ENCODE measurements around the gene SMYD3.

Gene SMYD3

DNA sequence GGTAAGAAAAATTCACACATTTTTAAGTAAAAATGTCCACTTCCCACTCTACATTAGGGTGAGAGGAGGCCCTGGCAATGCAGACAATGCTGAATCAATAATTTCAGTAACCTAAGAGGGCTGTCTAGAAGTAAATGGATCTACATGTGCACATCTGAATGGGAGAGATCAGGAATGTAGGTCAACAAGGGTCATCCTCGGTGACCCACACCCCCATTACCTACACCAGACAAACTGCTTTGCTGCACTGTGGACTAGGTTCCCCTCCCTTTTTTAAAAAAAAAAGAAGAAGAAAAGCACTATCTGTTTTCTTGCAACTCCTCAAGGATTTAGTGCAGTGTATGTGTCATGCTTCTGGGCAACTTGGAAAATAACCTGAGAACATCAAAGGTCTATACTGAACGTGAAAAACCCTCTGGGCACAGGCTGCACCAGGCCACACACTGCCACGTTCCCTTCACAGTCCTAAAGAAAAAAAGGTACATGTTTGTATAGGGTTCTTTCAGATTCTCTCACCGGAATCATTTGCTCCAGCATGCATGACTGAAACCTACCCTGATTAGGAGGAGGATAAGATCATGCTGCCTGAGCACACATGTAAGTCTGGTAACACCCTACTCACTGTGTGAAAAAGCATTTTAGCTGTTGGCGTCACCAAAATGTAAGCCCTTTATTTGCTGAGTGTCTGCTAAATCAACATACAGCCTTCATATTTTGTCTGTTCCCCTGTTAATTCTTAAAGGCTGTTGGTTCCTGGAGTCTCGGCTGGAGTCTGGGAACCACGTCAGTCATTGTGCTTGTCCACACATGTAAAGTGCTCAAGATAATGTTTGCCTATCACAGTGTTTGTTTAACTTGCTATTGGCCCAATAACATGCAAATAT lies 341.0 kb downstream of the SMYD3 start:
- Mint-ChIP-seq H3K36me3 (ENCODE audit: low read depth) (no peaks in the 10 kb centered on the region), H3K27ac (no peak overlapping the region), H3K9me3 (no peaks in the 10 kb centered on the region), H3K4me1 (ENCODE audit: low read depth) (no peaks in the 10 kb centered on the region), H3K4me3 (no peak overlapping the region), H3K27me3 (no peaks in the 10 kb centered on the region)

DNA sequence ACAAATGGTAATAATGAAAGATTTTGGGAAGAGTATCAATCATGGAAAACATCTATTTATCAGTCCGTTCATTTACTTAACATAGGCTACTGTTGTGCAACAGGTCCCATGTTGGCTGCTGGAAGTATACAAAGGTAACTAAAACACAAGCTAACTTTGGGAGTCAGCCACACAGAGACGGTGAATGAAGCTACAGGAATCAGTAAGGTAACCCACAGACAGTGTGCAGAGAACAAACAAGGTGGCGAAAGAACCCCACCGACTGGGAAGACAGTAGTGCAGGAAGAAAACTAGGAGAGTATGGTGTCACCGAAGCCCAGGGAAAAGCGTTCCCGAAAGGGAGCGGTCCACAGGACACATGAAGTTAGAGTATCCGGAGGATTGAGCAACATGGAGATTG lies 342.3 kb downstream of the SMYD3 start:
- Mint-ChIP-seq H3K4me1 (ENCODE audit: low read depth) (no peaks in the 10 kb centered on the region), H3K9me3 (no peaks in the 10 kb centered on the region), H3K4me3 (no peak overlapping the region), H3K27ac (no peak overlapping the region), H3K36me3 (ENCODE audit: low read depth) (no peaks in the 10 kb centered on the region), H3K27me3 (no peaks in the 10 kb centered on the region)

GRCh38 chr1:246162560-246162959 lies 344.5 kb downstream of the SMYD3 start:
- no peaks in the 10 kb centered on the region for H3K27me3 Mint-ChIP-seq
- no peaks in the 10 kb centered on the region for H3K9me3 Mint-ChIP-seq
- H3K4me3 Mint-ChIP-seq = no peak overlapping the region
- H3K4me1 Mint-ChIP-seq (ENCODE audit: low read depth) = no peaks in the 10 kb centered on the region
- no peak overlapping the region for H3K27ac Mint-ChIP-seq
- H3K36me3 Mint-ChIP-seq (ENCODE audit: low read depth) = no peaks in the 10 kb centered on the region

DNA sequence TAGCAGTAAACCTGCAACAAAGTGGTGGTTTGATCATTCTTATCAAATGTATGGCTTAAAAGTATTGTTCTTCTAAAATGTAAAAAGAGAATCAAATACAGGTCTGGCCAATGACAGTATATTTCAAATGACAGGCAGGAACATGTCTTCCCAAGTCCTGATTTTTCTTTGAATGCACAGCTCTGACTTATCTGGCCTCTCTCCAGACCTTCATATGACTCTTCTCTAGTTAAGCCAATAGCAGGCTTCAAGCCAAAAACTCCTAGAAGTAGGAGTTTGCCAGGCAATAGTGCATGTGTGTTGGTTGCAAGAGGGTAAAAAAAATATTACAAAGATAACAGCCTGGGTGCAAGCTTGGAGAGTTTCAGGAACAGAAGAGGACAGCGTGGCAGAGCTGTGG lies 345.5 kb downstream of the SMYD3 start:
- Mint-ChIP-seq H3K4me1 (ENCODE audit: low read depth) (no peaks in the 10 kb centered on the region), H3K27me3 (no peaks in the 10 kb centered on the region), H3K4me3 (no peak overlapping the region), H3K27ac (no peak overlapping the region), H3K9me3 (no peaks in the 10 kb centered on the region), H3K36me3 (ENCODE audit: low read depth) (no peaks in the 10 kb centered on the region)

GRCh38 chr1:246160905-246161304 lies 346.2 kb downstream of the SMYD3 start:
- no peaks in the 10 kb centered on the region for H3K36me3 Mint-ChIP-seq (ENCODE audit: low read depth)
- H3K27ac Mint-ChIP-seq = no peak overlapping the region
- H3K9me3 Mint-ChIP-seq = no peaks in the 10 kb centered on the region
- no peaks in the 10 kb centered on the region for H3K27me3 Mint-ChIP-seq
- H3K4me1 Mint-ChIP-seq (ENCODE audit: low read depth) = no peaks in the 10 kb centered on the region
- no peak overlapping the region for H3K4me3 Mint-ChIP-seq

GRCh38 chr1:246160374-246160773 lies 346.7 kb downstream of the SMYD3 start:
- H3K27me3 Mint-ChIP-seq = no peaks in the 10 kb centered on the region
- no peak overlapping the region for H3K27ac Mint-ChIP-seq
- no peaks in the 10 kb centered on the region for H3K9me3 Mint-ChIP-seq
- no peak overlapping the region for H3K4me3 Mint-ChIP-seq
- no peaks in the 10 kb centered on the region for H3K4me1 Mint-ChIP-seq (ENCODE audit: low read depth)
- no peaks in the 10 kb centered on the region for H3K36me3 Mint-ChIP-seq (ENCODE audit: low read depth)

- H3K4me3 Mint-ChIP-seq = no peak overlapping the region
- H3K27me3 Mint-ChIP-seq = no peaks in the 10 kb centered on the region
- H3K9me3 Mint-ChIP-seq = no peaks in the 10 kb centered on the region
- no peak overlapping the region for H3K27ac Mint-ChIP-seq
- H3K36me3 Mint-ChIP-seq (ENCODE audit: low read depth) = no peaks in the 10 kb centered on the region
- H3K4me1 Mint-ChIP-seq (ENCODE audit: low read depth) = no peaks in the 10 kb centered on the region
These were observed 347.5 kb downstream of the SMYD3 start for GRCh38 chr1:246159279-246160227.

GRCh38 chr1:246158131-246158530 lies 348.9 kb downstream of the SMYD3 start:
- H3K27me3 Mint-ChIP-seq = no peaks in the 10 kb centered on the region
- H3K4me1 Mint-ChIP-seq (ENCODE audit: low read depth) = no peaks in the 10 kb centered on the region
- no peaks in the 10 kb centered on the region for H3K36me3 Mint-ChIP-seq (ENCODE audit: low read depth)
- no peak overlapping the region for H3K27ac Mint-ChIP-seq
- no peak overlapping the region for H3K4me3 Mint-ChIP-seq
- H3K9me3 Mint-ChIP-seq = no peaks in the 10 kb centered on the region

DNA sequence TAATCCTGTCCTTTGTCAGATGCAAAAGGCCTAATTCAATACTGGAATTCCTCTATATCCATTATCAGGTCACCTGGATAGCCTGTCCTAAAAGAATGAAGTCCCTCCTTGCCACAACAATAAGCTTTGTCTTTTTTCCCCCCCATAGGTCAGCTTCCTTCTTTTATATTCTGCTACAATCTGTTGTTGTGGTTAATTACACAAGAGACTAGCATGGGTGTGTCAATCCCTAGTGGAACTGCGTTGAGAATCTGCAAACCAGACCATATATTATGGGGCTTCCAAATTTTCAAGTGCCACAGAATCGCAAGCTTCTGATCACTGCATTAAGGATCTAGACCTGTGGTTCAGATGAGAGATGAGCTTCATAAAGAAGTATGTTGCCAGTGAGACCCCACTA lies 349.6 kb downstream of the SMYD3 start:
- H3K4me1 Mint-ChIP-seq (ENCODE audit: low read depth) = no peaks in the 10 kb centered on the region
- H3K4me3 Mint-ChIP-seq = no peak overlapping the region
- H3K9me3 Mint-ChIP-seq = no peaks in the 10 kb centered on the region
- H3K36me3 Mint-ChIP-seq (ENCODE audit: low read depth) = no peaks in the 10 kb centered on the region
- H3K27me3 Mint-ChIP-seq = no peaks in the 10 kb centered on the region
- H3K27ac Mint-ChIP-seq = no peak overlapping the region

- H3K36me3 Mint-ChIP-seq (ENCODE audit: low read depth) = no peaks in the 10 kb centered on the region
- no peaks in the 10 kb centered on the region for H3K27me3 Mint-ChIP-seq
- H3K27ac Mint-ChIP-seq = no peak overlapping the region
- H3K4me3 Mint-ChIP-seq = no peak overlapping the region
- no peaks in the 10 kb centered on the region for H3K9me3 Mint-ChIP-seq
- H3K4me1 Mint-ChIP-seq (ENCODE audit: low read depth) = no peaks in the 10 kb centered on the region
These were observed 350.2 kb downstream of the SMYD3 start for GRCh38 chr1:246156847-246157246.

GRCh38 chr1:246155923-246156322 lies 351.2 kb downstream of the SMYD3 start:
- Mint-ChIP-seq H3K27ac (no peak overlapping the region), H3K27me3 (no peaks in the 10 kb centered on the region), H3K9me3 (no peaks in the 10 kb centered on the region), H3K4me1 (ENCODE audit: low read depth) (no peaks in the 10 kb centered on the region), H3K4me3 (no peak overlapping the region), H3K36me3 (ENCODE audit: low read depth) (peaks cover 4% of the 10 kb centered on the region)

DNA sequence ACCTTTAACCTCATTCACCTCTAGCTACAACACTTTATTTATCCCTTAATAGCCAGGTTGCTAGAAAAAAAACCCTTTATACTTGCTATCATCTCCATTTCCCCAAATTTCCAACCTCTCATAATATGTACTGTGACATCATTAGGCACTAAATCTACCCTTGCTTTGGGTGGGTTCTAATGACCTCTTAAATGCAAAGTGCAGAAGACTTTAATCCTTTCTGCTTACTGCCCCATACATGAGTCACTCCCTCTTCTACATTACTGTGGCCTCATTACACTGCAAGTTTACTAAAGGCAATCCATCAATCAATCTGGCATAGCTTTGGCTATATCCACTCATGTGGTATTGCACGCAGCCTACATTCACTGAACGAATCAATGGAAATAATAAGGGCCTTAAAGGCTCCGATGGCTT lies 353.3 kb downstream of the SMYD3 start:
- H3K9me3 Mint-ChIP-seq = peaks cover 2% of the 10 kb centered on the region
- H3K36me3 Mint-ChIP-seq (ENCODE audit: low read depth) = peaks cover 14% of the 10 kb centered on the region
- no peak overlapping the region for H3K4me3 Mint-ChIP-seq
- H3K27me3 Mint-ChIP-seq = no peaks in the 10 kb centered on the region
- no peak overlapping the region for H3K27ac Mint-ChIP-seq
- H3K4me1 Mint-ChIP-seq (ENCODE audit: low read depth) = no peaks in the 10 kb centered on the region

DNA sequence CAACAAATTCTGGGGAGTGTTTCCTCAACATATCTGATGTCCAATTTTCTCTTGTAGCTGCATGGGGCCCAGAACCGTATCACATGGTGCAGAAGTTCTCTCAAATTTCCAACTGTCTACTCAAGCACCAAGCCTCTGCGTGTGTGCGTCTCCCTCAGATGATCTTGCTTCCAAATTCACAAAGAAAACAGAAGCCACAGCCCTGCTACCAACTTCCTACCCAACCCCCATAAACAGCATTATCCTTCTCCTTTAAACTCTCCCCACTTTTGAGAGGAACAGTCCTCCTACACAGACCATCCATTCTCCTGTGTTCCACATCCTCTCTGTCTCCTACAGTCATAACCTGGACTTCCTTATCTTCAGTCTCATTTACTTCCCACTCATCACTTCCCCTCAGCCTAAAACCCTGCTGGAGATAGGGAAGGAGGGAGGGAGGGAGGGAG lies 354.1 kb downstream of the SMYD3 start:
- Mint-ChIP-seq H3K9me3 (peaks cover 4% of the 10 kb centered on the region), H3K36me3 (ENCODE audit: low read depth) (peaks cover 20% of the 10 kb centered on the region), H3K27ac (no peak overlapping the region), H3K4me1 (ENCODE audit: low read depth) (no peaks in the 10 kb centered on the region), H3K4me3 (no peak overlapping the region), H3K27me3 (no peaks in the 10 kb centered on the region)

GRCh38 chr1:246151796-246152434 lies 355.2 kb downstream of the SMYD3 start:
- no peak overlapping the region for H3K27ac Mint-ChIP-seq
- H3K9me3 Mint-ChIP-seq = peaks cover 4% of the 10 kb centered on the region
- H3K4me1 Mint-ChIP-seq (ENCODE audit: low read depth) = no peaks in the 10 kb centered on the region
- no peaks in the 10 kb centered on the region for H3K27me3 Mint-ChIP-seq
- peaks cover 20% of the 10 kb centered on the region for H3K36me3 Mint-ChIP-seq (ENCODE audit: low read depth)
- H3K4me3 Mint-ChIP-seq = no peak overlapping the region

DNA sequence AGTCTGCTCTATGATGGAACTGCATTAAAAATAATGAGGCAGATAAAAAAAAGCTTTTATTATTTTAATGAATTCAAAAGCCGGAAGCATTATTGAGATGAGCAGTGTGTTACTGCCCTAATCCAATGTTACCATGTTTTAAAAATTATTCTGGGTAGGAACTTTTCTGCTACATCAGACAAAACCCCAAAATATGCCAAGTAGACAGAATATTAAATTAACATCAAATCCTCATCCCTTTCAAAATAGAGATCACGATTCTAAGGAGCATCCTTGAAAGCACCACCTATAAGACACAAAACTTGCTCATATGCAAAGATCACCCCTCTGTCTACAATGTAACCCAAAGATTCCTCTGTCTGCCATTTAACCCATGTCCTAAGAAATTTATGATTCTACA lies 357.5 kb downstream of the SMYD3 start:
- H3K4me1 Mint-ChIP-seq (ENCODE audit: low read depth) = no peaks in the 10 kb centered on the region
- no peak overlapping the region for H3K4me3 Mint-ChIP-seq
- H3K36me3 Mint-ChIP-seq (ENCODE audit: low read depth) = peaks cover 30% of the 10 kb centered on the region
- H3K27ac Mint-ChIP-seq = no peak overlapping the region
- H3K27me3 Mint-ChIP-seq = no peaks in the 10 kb centered on the region
- H3K9me3 Mint-ChIP-seq = peaks cover 4% of the 10 kb centered on the region
